ENCODE results near the gene SLC10A4.

- TF ChIP-seq POLR2A (IDR thresholded peaks at IDR 0.05) (no peak), CTCF (IDR thresholded peaks at IDR 0.05) (peak in 4 of 6 experiments; percentile 30 to 51 (median 45))
Measured at GRCh38 chr4:48445704-48446103, 37.4 kb upstream of the SLC10A4 start.
